Activated CD8-positive, alpha-beta memory T cell treated with anti-CD3 and anti-CD28 coated beads for 1 hour (primary cell): ENCODE results near the gene BCAR1.
"Not testable (repeated sequence)": the region's sequence is repeated elsewhere in the genome, so short reads cannot be mapped to it uniquely, and the experiment has no call there.

Experiments used
- DNase-seq, 2 donors: peaks; one replicate each; pipeline ENCODE4 v3.0.0-alpha.2; 2020; ENCODE audit warnings: low read depth in 1 of 2; ENCODE audit errors: extremely low read depth in 1 of 2

Gene BCAR1

GRCh38 chr16:75205961-75206748 is 45.3 kb downstream of the BCAR1 start:
- not testable (repeated sequence) for DNase-seq

- not testable (repeated sequence) for DNase-seq
Measured at GRCh38 chr16:75205438-75205837, 46.0 kb downstream of the BCAR1 start.

- not testable (repeated sequence) for DNase-seq
Measured at GRCh38 chr16:75204905-75205304, 46.5 kb downstream of the BCAR1 start.

- DNase-seq, result no peak
Measured at GRCh38 chr16:75204410-75204758, 47.0 kb downstream of the BCAR1 start.

- DNase-seq, result no peak
Measured at GRCh38 chr16:75203667-75204409, 47.6 kb downstream of the BCAR1 start.

- no peak for DNase-seq
Measured at GRCh38 chr16:75203096-75203495, 48.3 kb downstream of the BCAR1 start.

- no peak for DNase-seq
Measured at GRCh38 chr16:75202069-75202590, 49.3 kb downstream of the BCAR1 start.

GRCh38 chr16:75198135-75198600 is 53.3 kb downstream of the BCAR1 start:
- DNase-seq, result no peak

GRCh38 chr16:75197522-75198134 is 53.8 kb downstream of the BCAR1 start:
- no peak for DNase-seq

- DNase-seq, result no peak
Measured at GRCh38 chr16:75196836-75197235, 54.6 kb downstream of the BCAR1 start.

- no peak for DNase-seq
Measured at GRCh38 chr16:75195811-75196790, 55.3 kb downstream of the BCAR1 start.

- DNase-seq, result no peak
Measured at GRCh38 chr16:75193730-75194444, 57.5 kb downstream of the BCAR1 start.

- DNase-seq, result no peak
Measured at GRCh38 chr16:75193265-75193650, 58.2 kb downstream of the BCAR1 start.

GRCh38 chr16:75192606-75193264 is 58.7 kb downstream of the BCAR1 start:
- DNase-seq, result no peak

- no peak for DNase-seq
Measured at GRCh38 chr16:75189638-75190245, 61.7 kb downstream of the BCAR1 start.

- no peak for DNase-seq
Measured at GRCh38 chr16:75188832-75189477, 62.5 kb downstream of the BCAR1 start.

- no peak for DNase-seq
Measured at GRCh38 chr16:75181630-75182029, 69.8 kb downstream of the BCAR1 start.

GRCh38 chr16:75179208-75179607 is 72.2 kb downstream of the BCAR1 start:
- no peak for DNase-seq
